ENCODE results near the gene NDUFC1.
"Not testable (repeated sequence)": the region's sequence is repeated elsewhere in the genome, so short reads cannot be mapped to it uniquely, and the experiment has no call there.

NDUFC1 gene

GRCh38 chr4:139301821-139302611, at the start of gene NDUFC1:
Gene NDUFC1, minus strand, starts transcription at chr4:139302477. Its CDS starts 6,679 bp downstream, at chr4:139295798.
- DNase-seq (ENCODE audit: low read depth), result no peak

GRCh38 chr4:139337612-139338011, 35.3 kb upstream of the NDUFC1 start:
- DNase-seq (ENCODE audit: low read depth), result no peak

GRCh38 chr4:139333046-139333445, 30.8 kb upstream of the NDUFC1 start:
- DNase-seq (ENCODE audit: low read depth), result no peak

GRCh38 chr4:139331185-139331584, 28.9 kb upstream of the NDUFC1 start:
- peak; percentile 16 for DNase-seq (ENCODE audit: low read depth)

GRCh38 chr4:139330283-139330682, 28.0 kb upstream of the NDUFC1 start:
- no peak for DNase-seq (ENCODE audit: low read depth)

GRCh38 chr4:139329665-139330200, 27.5 kb upstream of the NDUFC1 start:
- DNase-seq (ENCODE audit: low read depth), result no peak

GRCh38 chr4:139324620-139325019, 22.3 kb upstream of the NDUFC1 start:
- no peak for DNase-seq (ENCODE audit: low read depth)

GRCh38 chr4:139322541-139322940, 20.3 kb upstream of the NDUFC1 start:
- DNase-seq (ENCODE audit: low read depth), result not testable (repeated sequence)

GRCh38 chr4:139322070-139322469, 19.8 kb upstream of the NDUFC1 start:
- not testable (repeated sequence) for DNase-seq (ENCODE audit: low read depth)

- no peak for DNase-seq (ENCODE audit: low read depth)
Observed at GRCh38 chr4:139319571-139319970, 17.3 kb upstream of the NDUFC1 start.

- DNase-seq (ENCODE audit: low read depth), result no peak
Observed at GRCh38 chr4:139317635-139318034, 15.4 kb upstream of the NDUFC1 start.

GRCh38 chr4:139316733-139317132, 14.5 kb upstream of the NDUFC1 start:
- DNase-seq (ENCODE audit: low read depth), result no peak

GRCh38 chr4:139315221-139315675, 13.0 kb upstream of the NDUFC1 start:
- DNase-seq (ENCODE audit: low read depth), result no peak

GRCh38 chr4:139314047-139314800, 11.9 kb upstream of the NDUFC1 start:
- DNase-seq (ENCODE audit: low read depth), result no peak

- DNase-seq (ENCODE audit: low read depth), result not testable (repeated sequence)
Observed at GRCh38 chr4:139313414-139313813, 11.1 kb upstream of the NDUFC1 start.

GRCh38 chr4:139312552-139313332, 10.5 kb upstream of the NDUFC1 start:
- DNase-seq (ENCODE audit: low read depth), result no peak

- DNase-seq (ENCODE audit: low read depth), result no peak
Observed at GRCh38 chr4:139311909-139312308, 9.6 kb upstream of the NDUFC1 start.

GRCh38 chr4:139304920-139305319, 2.6 kb upstream of the NDUFC1 start:
- DNase-seq (ENCODE audit: low read depth), result no peak

- peak; percentile 76 for DNase-seq (ENCODE audit: low read depth)
Observed at GRCh38 chr4:139301113-139301820, 1.0 kb downstream of the NDUFC1 start, which contains the start of gene NAA15. Gene NAA15, plus strand, starts transcription at chr4:139301505. Its CDS starts 273 bp downstream, at chr4:139301778.

- DNase-seq (ENCODE audit: low read depth), result no peak
Observed at GRCh38 chr4:139300431-139301112, 1.7 kb downstream of the NDUFC1 start.

- DNase-seq (ENCODE audit: low read depth), result no peak
Observed at GRCh38 chr4:139299536-139299935, 2.7 kb downstream of the NDUFC1 start.

Data from GM04503 (cell line).